HL-60 (cell line): ENCODE data around the gene RUNDC1.

Experiments
- GABPA ChIP-seq: IDR thresholded peaks from 2 replicates; pipeline ENCODE4 v1.6.1; 2012; ENCODE audit warnings: low read depth
- TF ChIP-seq, protein P1 (sequence below): IDR thresholded peaks from one replicate; pipeline ENCODE4 v1.5.1; 2011; ENCODE audit warnings: low read length, control low read depth, inconsistent platforms; ENCODE audit not compliant: insufficient read depth
- TF ChIP-seq, protein P2 (sequence below): IDR thresholded peaks from 2 replicates; pipeline ENCODE4 v1.6.1; 2012; ENCODE audit warnings: low read depth; ENCODE audit not compliant: insufficient replicate concordance

GRCh38 chr17:43027091-43028032 is 47.0 kb downstream of the RUNDC1 start:
- TF ChIP-seq, protein P1, sequence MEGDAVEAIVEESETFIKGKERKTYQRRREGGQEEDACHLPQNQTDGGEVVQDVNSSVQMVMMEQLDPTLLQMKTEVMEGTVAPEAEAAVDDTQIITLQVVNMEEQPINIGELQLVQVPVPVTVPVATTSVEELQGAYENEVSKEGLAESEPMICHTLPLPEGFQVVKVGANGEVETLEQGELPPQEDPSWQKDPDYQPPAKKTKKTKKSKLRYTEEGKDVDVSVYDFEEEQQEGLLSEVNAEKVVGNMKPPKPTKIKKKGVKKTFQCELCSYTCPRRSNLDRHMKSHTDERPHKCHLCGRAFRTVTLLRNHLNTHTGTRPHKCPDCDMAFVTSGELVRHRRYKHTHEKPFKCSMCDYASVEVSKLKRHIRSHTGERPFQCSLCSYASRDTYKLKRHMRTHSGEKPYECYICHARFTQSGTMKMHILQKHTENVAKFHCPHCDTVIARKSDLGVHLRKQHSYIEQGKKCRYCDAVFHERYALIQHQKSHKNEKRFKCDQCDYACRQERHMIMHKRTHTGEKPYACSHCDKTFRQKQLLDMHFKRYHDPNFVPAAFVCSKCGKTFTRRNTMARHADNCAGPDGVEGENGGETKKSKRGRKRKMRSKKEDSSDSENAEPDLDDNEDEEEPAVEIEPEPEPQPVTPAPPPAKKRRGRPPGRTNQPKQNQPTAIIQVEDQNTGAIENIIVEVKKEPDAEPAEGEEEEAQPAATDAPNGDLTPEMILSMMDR = no peak
- TF ChIP-seq GABPA = no peak
- TF ChIP-seq, protein P2, sequence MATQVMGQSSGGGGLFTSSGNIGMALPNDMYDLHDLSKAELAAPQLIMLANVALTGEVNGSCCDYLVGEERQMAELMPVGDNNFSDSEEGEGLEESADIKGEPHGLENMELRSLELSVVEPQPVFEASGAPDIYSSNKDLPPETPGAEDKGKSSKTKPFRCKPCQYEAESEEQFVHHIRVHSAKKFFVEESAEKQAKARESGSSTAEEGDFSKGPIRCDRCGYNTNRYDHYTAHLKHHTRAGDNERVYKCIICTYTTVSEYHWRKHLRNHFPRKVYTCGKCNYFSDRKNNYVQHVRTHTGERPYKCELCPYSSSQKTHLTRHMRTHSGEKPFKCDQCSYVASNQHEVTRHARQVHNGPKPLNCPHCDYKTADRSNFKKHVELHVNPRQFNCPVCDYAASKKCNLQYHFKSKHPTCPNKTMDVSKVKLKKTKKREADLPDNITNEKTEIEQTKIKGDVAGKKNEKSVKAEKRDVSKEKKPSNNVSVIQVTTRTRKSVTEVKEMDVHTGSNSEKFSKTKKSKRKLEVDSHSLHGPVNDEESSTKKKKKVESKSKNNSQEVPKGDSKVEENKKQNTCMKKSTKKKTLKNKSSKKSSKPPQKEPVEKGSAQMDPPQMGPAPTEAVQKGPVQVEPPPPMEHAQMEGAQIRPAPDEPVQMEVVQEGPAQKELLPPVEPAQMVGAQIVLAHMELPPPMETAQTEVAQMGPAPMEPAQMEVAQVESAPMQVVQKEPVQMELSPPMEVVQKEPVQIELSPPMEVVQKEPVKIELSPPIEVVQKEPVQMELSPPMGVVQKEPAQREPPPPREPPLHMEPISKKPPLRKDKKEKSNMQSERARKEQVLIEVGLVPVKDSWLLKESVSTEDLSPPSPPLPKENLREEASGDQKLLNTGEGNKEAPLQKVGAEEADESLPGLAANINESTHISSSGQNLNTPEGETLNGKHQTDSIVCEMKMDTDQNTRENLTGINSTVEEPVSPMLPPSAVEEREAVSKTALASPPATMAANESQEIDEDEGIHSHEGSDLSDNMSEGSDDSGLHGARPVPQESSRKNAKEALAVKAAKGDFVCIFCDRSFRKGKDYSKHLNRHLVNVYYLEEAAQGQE = no peak
